ENCODE measurements around the gene LRRN3.

DNA sequence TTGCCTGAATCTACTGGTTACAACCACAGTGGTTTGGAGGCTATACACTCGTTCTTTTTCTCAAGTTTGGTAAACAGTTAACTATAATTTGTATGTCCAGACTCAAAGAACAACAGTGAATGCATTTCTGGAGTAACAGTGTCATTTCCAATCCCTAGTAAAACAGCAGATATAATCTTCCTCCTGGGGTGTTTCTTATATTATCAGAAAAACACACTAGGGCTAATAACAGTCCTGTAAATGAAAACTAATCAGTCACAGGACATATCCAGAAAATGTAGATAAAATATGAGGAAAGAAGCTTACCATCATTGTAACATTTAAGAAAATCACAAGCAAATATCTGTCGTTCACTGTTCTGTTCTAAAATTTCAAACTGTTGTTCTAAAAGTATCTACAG is 82.6 kb downstream of the LRRN3 start:
- TF ChIP-seq EZH2 (IDR thresholded peaks at IDR 0.05; ENCODE audit: low read depth, unreplicated experiment) (no peak), JUNB (IDR thresholded peaks at IDR 0.05; ENCODE audit: unreplicated experiment) (no peak)
- TF ChIP-seq, protein P1, sequence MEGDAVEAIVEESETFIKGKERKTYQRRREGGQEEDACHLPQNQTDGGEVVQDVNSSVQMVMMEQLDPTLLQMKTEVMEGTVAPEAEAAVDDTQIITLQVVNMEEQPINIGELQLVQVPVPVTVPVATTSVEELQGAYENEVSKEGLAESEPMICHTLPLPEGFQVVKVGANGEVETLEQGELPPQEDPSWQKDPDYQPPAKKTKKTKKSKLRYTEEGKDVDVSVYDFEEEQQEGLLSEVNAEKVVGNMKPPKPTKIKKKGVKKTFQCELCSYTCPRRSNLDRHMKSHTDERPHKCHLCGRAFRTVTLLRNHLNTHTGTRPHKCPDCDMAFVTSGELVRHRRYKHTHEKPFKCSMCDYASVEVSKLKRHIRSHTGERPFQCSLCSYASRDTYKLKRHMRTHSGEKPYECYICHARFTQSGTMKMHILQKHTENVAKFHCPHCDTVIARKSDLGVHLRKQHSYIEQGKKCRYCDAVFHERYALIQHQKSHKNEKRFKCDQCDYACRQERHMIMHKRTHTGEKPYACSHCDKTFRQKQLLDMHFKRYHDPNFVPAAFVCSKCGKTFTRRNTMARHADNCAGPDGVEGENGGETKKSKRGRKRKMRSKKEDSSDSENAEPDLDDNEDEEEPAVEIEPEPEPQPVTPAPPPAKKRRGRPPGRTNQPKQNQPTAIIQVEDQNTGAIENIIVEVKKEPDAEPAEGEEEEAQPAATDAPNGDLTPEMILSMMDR (conservative IDR thresholded peaks at IDR 0.05; ENCODE audit: low read depth in 2 of 2), result no peak
- TF ChIP-seq, protein P2, sequence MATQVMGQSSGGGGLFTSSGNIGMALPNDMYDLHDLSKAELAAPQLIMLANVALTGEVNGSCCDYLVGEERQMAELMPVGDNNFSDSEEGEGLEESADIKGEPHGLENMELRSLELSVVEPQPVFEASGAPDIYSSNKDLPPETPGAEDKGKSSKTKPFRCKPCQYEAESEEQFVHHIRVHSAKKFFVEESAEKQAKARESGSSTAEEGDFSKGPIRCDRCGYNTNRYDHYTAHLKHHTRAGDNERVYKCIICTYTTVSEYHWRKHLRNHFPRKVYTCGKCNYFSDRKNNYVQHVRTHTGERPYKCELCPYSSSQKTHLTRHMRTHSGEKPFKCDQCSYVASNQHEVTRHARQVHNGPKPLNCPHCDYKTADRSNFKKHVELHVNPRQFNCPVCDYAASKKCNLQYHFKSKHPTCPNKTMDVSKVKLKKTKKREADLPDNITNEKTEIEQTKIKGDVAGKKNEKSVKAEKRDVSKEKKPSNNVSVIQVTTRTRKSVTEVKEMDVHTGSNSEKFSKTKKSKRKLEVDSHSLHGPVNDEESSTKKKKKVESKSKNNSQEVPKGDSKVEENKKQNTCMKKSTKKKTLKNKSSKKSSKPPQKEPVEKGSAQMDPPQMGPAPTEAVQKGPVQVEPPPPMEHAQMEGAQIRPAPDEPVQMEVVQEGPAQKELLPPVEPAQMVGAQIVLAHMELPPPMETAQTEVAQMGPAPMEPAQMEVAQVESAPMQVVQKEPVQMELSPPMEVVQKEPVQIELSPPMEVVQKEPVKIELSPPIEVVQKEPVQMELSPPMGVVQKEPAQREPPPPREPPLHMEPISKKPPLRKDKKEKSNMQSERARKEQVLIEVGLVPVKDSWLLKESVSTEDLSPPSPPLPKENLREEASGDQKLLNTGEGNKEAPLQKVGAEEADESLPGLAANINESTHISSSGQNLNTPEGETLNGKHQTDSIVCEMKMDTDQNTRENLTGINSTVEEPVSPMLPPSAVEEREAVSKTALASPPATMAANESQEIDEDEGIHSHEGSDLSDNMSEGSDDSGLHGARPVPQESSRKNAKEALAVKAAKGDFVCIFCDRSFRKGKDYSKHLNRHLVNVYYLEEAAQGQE (IDR thresholded peaks at IDR 0.05; ENCODE audit: unreplicated experiment), result no peak

All from GM23338 (cell line).